Body of pancreas (tissue), 4 donors: Measurements from ENCODE around the gene SYT8. TPM values are rescaled to one million over a fixed set of nuclear protein-coding genes. Genes with fewer than 3 reads are reported as not detected.
"Not testable (repeated sequence)": the region's sequence is repeated elsewhere in the genome, so short reads cannot be mapped to it uniquely, and the experiment has no call there.

ENCODE experiments used
- ATAC-seq: fragments of 150-250 bp; one replicate; pipeline ENCODE4 v1.9.1; 2016
- DNase-seq, 4 donors: peaks; one replicate each; pipeline ENCODE4 v3.0.0-alpha.2; 2019
- H3K27ac ChIP-seq, 4 donors: fragments of 200-600 bp; sonication (generic); 1 replicate in 3 of 4; 2 replicates in 1 of 4; pipeline versions ENCODE4 v1.5.1 to v1.6.1; 2016 to 2019; ENCODE audit warnings: mild to moderate bottlenecking in 1 of 4, mixed read lengths in 1 of 4, moderate library complexity in 1 of 4
- H3K27me3 ChIP-seq, 2 donors: fragments of 200-600 bp; sonication (generic); one replicate each; pipeline ENCODE4 v1.6.0; 2016; ENCODE audit warnings: mild to moderate bottlenecking in 1 of 2
- H3K36me3 ChIP-seq, 2 donors: fragments of 200-600 bp; sonication (generic); replicated peaks in 1 of 2; 2 replicates each; pipeline ENCODE4 v1.5.1; 2016; ENCODE audit warnings: low read depth in 2 of 2; ENCODE audit not compliant: insufficient read depth in 1 of 2
- H3K4me1 ChIP-seq: fragments of 200-600 bp; sonication (generic); one replicate; pipeline ENCODE4 v1.6.0; 2016
- H3K4me3 ChIP-seq, 2 donors: fragments of 200-600 bp; sonication (generic); 1 replicate in 1 of 2; 2 replicates in 1 of 2; pipeline ENCODE4 v1.5.1; 2016 to 2019
- H3K9me3 ChIP-seq, 3 donors: fragments of 200-600 bp; sonication (generic); 1 replicate in 2 of 3; 2 replicates in 1 of 3; pipeline ENCODE4 v1.5.1; 2016
- CTCF ChIP-seq, 7 experiments: fragments of 450-650 bp in 4 of 7; fragments of 200-600 bp in 3 of 7; sonication (generic) in 3 of 7; IDR thresholded peaks; one replicate each; pipeline ENCODE4 v1.5.1; 2016 to 2019; ENCODE audit warnings: antibody characterized with exemption in 7 of 7
- POLR2A ChIP-seq, 3 donors: fragments of 450-650 bp; IDR thresholded peaks; one replicate each; pipeline ENCODE4 v1.6.1; 2016; ENCODE audit warnings: antibody characterized with exemption in 3 of 3, mild to moderate bottlenecking in 2 of 3
- WGBS, 2 donors: methylation state at CpG; one replicate each; pipeline ENCODE4 v1.1.5; 2017; 5-methylcytosine and 5-hydroxymethylcytosine counted together
- intact Hi-C: fragments of 100-400 bp; cut with DNase I; formaldehyde crosslinking; loops from one replicate; pipeline ENCODE4 v1.15.1; 2023
- microRNA-seq, 2 donors: library from miRNA; unstranded; fragments of <30 nt; microRNA quantifications; one replicate each; pipeline ENCODE4, GENCODE V29; 2016; ENCODE audit warnings: borderline number of aligned reads in 2 of 2, borderline replicate concordance in 2 of 2
- small RNA-seq: library from RNA; depleted of rRNA; stranded (forward); fragments of <200 nt; gene quantifications from one replicate; pipeline ENCODE3, GENCODE V24; 2016
- total RNA-seq, 2 donors: library from RNA; depleted of rRNA; stranded (reverse); fragments of >200 nt; gene quantifications; one replicate each; pipeline ENCODE4 v1.1.0, GENCODE V29; 2016

SYT8 gene
- total RNA-seq, 2 donors from 2014 or later = 6.0 to 32.6 TPM

GRCh38 chr11:1883346-1884302 lies 48.8 kb downstream of the SYT8 start:
- ATAC-seq = no peak
- no peaks in the 10 kb centered on the region for H3K9me3 ChIP-seq
- no peaks in the 10 kb centered on the region for H3K27me3 ChIP-seq
- WGBS, 2 donors = 85 to 86% methylated on average over 11 to 14 of the region's 14 CpGs
- H3K36me3 ChIP-seq = no peaks in the 10 kb centered on the region
- DNase-seq = peak in 1 of 4 donors; percentile 9
- H3K27ac ChIP-seq = no peak overlapping the region
- intact Hi-C loops = loop anchor here (5.0 kb wide), 2 partner anchors 186 to 269 kb away; partner anchors contain the start of gene KRTAP5-6
- no peak for TF ChIP-seq CTCF (IDR thresholded peaks at IDR 0.05)
- TF ChIP-seq POLR2A (IDR thresholded peaks at IDR 0.05) = no peak
- H3K4me3 ChIP-seq = no peak overlapping the region
- H3K4me1 ChIP-seq = peaks cover 18% of the 10 kb centered on the region

GRCh38 chr11:1884303-1884700 lies 49.5 kb downstream of the SYT8 start:
- no peak overlapping the region for H3K27ac ChIP-seq
- ATAC-seq = no peak

GRCh38 chr11:1886551-1886950 lies 51.8 kb downstream of the SYT8 start:
- intact Hi-C loops = loop anchor here (5.0 kb wide), 1 partner anchor 41 kb away; no protein-coding TSS in a partner anchor
- not testable (repeated sequence) for DNase-seq, H3K36me3 ChIP-seq, H3K9me3 ChIP-seq, H3K4me3 ChIP-seq, H3K27me3 ChIP-seq, ATAC-seq, H3K27ac ChIP-seq
- 82 to 89% methylated on average over 8 to 13 of the region's 13 CpGs for WGBS, 2 donors
- H3K4me1 ChIP-seq = peaks cover 18% of the 10 kb centered on the region

More at GRCh38 chr11:1884303-1884700, 49.5 kb downstream of the SYT8 start:
- WGBS, 2 donors = 83 to 85% methylated on average over 5 of the region's 5 CpGs
- H3K4me1 ChIP-seq = peaks cover 18% of the 10 kb centered on the region
- H3K36me3 ChIP-seq = no peaks in the 10 kb centered on the region
- no peaks in the 10 kb centered on the region for H3K27me3 ChIP-seq
- no peak for TF ChIP-seq POLR2A (IDR thresholded peaks at IDR 0.05)
- TF ChIP-seq CTCF (IDR thresholded peaks at IDR 0.05) = no peak
- H3K9me3 ChIP-seq = no peaks in the 10 kb centered on the region
- intact Hi-C loops = loop anchor here (5.0 kb wide), 2 partner anchors 187 to 268 kb away; partner anchors contain the start of gene KRTAP5-6
- no peak overlapping the region for H3K4me3 ChIP-seq
- no peak for DNase-seq

Small RNA genes lying within 50 kb of the gene (microRNA-seq; reads per million reads assigned to microRNA genes)
- gene MIR4298 (0 reads per million in 2 donors), gene MIR7847 (0 to 0.45 reads per million in 2 donors)

Small RNA genes lying within 50 kb of the gene (small RNA-seq; reads per million reads assigned to genes)
- gene AC051649.1 = not detected
- gene MIR4298 = not detected

Other genes with a start within 250 kb of the SYT8 start
- not detected for gene KRTAP5-1, start 249.7 kb upstream of the SYT8 start, total RNA-seq
- not detected for gene KRTAP5-2, start 236.7 kb upstream of the SYT8 start, total RNA-seq
- not detected for gene KRTAP5-3, start 226.5 kb upstream of the SYT8 start, total RNA-seq
- not detected for gene KRTAP5-4, start 212.9 kb upstream of the SYT8 start, total RNA-seq
- not detected for gene KRTAP5-5, start 205.2 kb upstream of the SYT8 start, total RNA-seq
- gene KRTAP5-6, start 137.8 kb upstream of the SYT8 start, total RNA-seq = not detected
- under 1 TPM in 1 of 2 donors, not detected in 1; 0.26 TPM for gene IFITM10, start 84.4 kb upstream of the SYT8 start, total RNA-seq
- gene CTSD, start 71.1 kb upstream of the SYT8 start, total RNA-seq = 100 to 1,000 TPM; 214 to 255 TPM
- 1 to 10 TPM; 3.4 to 3.6 TPM for gene TNNI2, start 4.0 kb downstream of the SYT8 start, total RNA-seq
- 10 to 100 TPM in 1 of 2 donors, 1 to 10 TPM in 1; 9.9 to 11.5 TPM for gene LSP1, start 18.1 kb downstream of the SYT8 start, total RNA-seq
- not detected for gene PRR33, start 56.9 kb downstream of the SYT8 start, total RNA-seq
- gene TNNT3, start 84.7 kb downstream of the SYT8 start, total RNA-seq = 1 to 10 TPM in 1 of 2 donors, not detected in 1; 1.6 TPM
- gene MRPL23, start 112.3 kb downstream of the SYT8 start, total RNA-seq = 10 to 100 TPM; 40.2 to 83.4 TPM
- gene H19, start 162.9 kb downstream of the SYT8 start, total RNA-seq = 100 to 1,000 TPM; 151 to 234 TPM